Measurements from ENCODE around the gene ANKRD53.

The ANKRD53 gene

DNA sequence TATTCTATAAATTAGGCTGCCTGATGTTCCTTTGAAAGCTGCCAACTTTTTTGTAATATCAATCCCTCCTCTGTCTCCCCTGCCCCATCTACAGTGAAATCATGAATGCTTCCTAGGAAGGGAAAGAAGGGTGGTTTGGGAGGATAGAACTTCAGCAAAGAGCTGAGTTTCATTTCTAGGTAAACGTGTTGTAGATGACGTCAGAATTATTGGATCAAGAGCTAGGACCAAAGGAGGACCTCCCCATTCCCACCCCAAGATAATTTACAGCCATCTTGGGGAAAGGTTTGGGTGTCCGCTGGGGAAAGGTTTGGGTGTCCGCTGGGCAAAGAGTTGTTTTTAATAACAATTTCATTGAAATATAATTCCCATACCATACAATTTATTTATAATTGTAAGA is 11.2 kb upstream of the ANKRD53 start:
- DNase-seq, result no peak

DNA sequence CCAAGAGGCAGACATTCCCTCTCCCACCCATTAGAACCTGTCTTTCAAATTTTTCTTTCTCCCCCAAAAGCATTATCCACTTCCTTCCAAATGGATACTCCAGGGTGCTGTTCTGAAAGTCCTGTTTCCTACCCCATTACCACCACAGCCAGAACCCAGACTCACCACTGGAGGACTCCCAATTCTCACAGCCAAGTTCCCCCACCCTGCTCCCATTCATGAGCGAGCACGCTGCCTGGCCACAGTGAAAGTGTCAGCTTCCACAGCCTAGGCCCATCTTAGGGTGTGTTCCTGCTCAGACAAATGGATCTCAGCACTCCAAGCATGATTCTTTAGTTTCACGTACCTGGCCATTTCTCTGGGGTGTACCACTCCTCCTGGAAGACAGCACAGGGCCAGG is 3.8 kb upstream of the ANKRD53 start:
- no peak for DNase-seq

DNA sequence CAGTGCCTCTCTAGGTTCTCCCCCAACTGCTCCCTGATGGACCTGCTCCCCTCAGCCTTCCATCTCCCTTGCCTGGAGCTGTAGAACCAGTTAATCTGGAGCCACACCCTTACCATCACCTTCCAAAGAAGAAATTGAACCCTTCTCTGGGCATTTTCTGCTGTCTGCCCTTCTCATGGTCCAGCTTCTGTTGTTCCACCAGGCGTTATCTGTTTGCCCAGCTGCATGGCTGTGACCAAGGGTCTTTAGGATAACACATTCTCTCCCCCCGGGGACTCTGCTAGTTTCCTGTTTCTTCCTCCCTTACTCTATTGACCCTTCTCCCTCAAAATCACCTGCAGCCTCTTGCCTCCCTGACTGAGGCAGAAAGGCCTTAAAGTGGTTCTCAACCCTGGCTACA is 3.2 kb upstream of the ANKRD53 start:
- DNase-seq, result no peak

DNA sequence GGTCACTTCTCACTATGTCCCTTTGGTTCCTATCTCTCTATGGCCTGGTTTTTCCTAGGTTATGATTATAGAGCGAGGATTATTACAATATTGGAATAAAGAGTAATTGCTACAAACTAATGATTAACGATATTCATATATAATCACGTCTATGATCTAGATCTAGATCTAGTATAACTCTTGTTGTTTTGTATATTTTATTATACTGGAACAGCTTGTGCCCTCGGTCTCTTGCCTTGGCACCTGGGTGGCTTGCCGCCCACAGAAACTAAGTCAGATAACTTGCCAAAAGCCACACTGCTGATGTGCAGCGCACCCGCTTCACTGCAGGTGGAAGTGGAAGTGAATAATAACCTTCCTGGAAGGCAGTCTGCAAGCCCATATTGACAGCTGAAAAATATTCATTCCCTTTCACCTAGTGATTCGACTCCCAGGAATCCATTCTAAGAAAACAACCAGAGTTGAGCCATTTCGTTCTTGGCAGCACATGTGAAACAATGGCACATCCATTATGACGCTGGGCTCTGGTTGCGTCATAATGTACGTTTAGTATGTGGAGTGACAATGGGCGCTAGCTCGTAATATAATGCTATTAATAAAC is 725 bp upstream of the ANKRD53 start:
- peak; percentile 29 for DNase-seq

DNA sequence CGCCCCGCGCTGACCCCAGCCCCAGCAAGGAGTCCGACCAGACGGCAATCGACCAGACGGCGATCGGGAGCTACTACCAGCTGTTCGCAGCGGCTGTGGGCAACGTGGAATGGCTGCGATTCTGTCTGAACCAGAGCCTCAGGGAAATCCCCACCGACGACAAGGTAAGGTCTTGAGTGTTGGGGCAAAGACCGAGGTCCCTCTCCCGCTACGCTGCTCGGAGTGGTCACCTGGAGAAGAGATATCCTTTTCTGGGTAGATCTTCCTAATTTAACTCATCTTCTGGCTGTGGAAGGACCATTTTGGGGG is 704 bp downstream of the ANKRD53 start:
- no peak for DNase-seq

DNA sequence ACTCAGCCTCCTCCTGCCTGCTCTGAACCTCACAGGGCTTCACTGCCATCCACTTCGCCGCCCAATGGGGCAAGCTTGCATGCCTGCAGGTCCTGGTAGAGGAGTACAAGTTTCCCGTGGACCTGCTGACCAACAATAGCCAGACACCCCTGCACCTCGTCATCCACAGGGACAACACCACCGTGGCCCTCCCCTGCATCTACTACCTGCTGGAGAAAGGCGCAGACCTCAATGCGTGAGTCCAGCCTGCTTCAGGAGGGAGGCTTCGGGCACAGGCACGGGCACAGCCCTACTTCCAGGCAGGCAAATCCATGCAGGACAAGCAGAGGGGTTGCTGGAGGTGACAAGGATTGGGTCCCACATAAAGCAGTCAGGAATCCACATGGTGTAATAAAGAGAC is 1.2 kb downstream of the ANKRD53 start:
- no peak for DNase-seq

DNA sequence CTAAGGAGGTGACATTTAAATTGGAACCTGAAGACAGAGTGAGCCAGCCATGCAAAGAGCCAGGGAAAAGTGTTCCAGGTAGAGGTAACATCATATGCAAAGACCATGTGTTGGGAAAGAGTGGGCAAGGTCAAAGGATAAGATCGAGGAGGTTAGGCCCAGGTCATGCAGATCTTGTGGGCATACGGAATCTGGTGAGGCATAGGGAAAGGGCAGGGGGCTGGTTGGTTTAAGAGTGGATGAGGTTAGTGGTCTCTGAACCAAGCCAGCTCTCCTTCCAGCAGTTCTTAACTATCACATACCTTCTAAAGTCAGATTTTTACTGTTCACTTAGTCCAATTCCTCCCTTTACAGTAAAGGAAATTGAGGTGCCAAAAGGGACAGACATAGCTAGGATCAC is 3.0 kb downstream of the ANKRD53 start:
- DNase-seq, result no peak

DNA sequence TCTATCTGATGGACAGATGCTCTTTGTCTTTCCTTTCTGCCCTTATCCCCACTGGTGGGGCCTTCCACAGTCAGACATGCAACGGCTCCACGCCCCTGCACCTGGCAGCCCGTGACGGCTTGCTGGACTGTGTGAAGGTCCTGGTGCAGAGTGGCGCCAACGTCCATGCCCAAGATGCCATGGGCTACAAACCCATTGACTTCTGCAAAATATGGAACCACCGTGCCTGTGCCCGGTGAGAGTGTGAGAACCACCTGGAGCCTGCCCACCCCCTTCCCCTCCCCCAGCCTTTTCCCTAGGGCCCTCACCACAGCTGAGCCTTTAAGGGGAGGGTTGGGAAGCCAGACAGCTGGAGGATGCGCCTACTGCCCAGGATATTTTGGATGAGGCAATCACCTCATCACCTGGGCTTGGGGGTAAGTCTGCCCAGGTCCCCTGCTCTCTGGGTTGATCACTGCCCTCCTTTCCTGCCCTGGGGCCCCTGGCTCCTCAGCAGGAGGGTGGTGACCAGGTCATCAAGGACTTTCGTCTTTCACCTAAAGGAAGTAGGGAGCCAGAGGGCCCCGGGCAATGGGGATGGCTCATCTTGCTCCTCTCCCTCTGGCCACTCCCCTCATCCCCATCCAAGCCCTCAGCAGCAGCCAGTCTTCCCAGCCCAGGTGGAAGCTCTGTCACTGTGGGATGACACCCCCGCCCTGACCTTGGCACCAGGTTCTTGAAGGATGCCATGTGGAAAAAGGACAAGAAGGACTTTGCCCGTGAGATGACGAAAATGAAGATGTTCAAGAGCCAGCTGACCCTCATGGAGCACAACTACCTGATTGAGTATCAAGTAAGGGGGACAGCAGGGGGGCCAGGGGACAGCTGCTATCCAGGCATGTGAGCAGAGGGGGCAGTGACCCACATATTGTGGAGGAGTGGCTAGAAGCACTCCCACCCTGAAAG is 3.7 kb downstream of the ANKRD53 start:
- DNase-seq, result no peak

DNA sequence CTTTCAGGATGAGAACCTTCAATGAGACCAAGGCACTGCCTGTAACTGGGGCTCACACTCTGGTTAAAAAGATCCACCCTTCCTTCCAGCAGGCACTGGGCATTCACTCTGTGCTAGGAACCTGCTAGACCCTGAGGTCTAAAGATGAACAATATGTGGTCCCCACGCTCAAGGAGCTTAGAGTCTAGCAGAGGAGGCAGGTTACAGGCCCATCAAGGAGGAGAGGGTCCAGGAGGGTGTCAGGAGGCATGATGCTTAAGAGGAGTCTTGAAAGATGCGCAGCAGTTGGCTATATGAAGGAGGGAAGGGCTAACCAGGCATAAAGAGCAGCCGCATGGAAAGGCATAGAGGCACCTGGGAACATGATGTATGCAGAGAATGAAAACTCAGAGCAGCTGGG is 4.5 kb downstream of the ANKRD53 start:
- no peak for DNase-seq

DNA sequence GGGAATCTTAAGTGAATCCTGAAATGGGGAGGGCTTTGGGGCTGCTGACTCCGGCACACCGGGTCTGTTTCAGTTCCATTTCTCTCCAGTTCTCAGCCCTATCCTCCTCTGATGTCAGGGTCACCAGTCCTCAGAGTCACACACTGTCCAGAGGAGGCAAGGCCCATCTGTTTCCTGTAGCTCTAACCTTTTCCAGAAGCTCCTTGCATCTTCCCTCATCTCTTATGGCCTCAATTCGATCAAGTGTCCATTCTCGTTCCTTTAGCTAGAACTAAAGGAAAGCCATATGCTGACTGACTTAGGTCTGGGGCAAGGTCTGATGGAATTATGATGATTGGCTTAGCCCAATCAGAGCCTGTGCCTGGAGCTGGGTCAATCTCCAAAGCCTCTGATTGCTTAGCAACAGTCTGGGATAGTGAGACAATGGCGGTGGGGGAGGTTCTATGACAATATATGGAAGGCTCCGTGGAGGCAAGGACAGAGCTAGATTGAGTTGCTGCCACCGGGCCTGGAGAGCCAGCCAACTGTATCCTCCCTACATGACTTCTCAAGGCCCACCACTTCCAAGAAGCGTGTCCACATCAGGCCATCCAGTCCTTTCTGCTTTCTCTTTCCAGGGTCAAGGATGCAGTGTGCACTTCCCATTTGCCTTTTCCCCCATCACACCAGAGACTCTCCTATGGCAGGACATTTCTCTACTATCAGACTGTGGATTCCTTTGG is 5.2 kb downstream of the ANKRD53 start:
- DNase-seq, result no peak

DNA sequence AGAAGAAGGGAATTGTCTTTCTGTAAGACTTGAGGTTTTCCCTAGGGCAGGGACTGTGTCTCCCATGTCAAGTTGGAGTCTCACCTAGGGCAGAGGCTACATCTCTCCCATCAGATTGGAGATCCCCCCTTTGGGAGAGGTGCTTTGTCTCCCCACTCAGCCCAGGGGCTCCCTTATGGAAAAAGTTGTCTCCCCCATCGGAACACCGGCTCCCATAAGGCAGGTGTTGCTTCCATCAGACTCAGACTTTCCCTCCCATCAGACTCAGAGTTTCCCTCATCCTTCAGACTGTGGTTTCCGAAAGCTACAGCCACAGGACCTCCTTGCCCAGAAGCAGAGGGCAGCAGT is 5.8 kb downstream of the ANKRD53 start:
- no peak for DNase-seq

DNA sequence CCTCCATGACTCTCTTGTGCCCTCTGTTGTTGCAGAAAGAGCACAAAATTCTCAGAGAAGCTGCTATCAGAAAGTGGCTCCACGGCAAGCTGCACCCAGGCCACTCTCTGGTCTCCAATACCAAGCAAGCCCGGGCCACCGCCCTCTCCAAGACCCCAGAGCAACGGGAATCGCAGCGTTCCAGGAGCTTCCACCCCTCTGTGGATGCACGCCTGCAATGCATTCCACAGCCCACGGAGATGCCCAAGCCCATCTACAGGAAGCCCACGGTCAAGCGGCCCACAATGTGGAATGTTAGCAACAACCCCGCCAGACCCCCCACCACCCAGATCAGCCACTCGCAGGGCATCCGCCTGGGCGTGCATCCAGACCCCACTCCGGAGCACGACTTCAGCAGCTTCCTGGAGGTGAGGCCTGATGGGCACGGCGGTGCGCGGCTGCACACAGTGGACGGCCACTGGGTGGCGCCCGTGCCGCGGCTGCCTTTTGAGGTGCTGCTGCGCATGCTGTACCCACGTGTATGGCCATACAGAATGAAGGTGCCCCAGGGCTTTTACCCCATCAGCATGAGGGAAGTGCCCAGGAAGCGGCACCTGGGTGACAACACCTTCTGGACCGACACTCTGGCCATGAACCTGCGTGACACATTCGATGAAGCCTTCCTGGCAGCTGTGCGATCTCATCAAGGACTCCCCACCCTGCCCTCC is 6.3 kb downstream of the ANKRD53 start:
- peak; percentile 77 to 82 for DNase-seq

DNA sequence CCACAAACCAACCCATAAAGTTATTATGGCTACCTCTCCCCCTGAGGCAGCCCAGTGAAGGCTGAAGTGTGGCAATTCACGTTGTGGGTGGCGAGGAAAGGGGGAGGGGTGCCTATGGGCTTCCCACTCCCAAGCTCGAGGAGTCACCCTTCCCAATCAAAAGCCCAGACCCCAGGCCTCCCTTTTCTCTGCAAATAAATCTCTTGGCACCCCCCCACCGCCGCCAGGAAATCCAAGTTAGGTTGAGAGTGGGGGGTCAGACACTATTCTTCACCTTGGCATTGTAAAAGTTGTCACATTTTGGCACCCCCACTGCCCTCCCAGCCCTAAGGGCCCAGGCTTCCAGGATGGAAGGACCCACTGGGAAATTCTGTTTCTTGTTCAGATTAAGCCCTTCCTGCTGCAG is 6.9 kb downstream of the ANKRD53 start:
- no peak for DNase-seq

DNA sequence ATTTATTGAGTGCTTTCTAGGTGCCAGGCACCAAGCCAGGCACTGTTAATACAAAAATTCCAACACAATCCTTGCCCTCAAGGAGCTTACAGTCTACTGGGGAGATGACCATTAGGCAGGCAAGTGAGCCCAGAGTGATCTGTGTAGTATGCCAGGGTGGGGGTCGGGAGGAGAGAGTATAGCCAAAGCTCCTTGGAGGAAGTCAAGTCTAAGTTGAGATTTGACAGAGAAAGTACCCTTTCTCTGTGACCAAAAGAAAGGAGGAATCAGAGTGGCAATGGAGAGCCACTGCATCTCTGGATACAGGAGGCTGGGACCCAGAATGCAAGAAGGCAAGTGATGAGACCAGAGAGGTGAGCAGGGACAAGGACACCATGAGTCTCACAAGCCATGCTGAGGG is 7.5 kb downstream of the ANKRD53 start:
- no peak for DNase-seq

DNA sequence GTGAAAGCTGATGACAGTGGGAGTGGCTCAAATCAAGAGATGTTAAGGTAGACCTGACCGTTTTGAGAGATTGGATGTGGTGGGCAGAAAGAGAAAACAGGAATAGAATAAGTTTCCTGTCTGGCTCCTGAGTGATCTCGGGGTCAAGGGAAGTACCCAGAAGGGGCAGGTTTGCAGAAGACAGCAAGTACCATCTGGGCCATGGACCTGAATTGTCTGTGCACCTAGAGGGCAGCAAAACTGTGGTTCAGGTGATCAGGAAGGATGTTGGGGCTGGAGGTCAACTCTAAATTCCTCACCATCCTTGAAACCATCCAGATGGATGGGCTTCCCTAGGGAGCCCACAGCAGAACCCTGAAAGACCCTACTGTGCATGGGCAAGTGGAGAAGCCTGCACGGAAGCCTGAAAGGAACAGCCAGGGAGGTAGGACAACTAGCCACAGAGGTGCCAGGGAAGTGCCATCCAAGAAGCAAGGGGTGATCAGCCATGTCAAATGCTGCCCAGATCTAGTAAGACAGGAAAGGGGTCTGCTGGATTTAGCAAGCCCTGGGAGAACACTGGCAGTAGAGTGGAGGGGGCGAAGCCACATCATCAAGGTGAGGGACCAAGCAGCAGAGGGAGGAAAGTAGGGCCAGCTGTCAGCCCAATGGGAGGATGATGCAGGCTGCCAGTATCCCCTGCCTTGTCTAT is 8.2 kb downstream of the ANKRD53 start:
- DNase-seq, result no peak

DNA sequence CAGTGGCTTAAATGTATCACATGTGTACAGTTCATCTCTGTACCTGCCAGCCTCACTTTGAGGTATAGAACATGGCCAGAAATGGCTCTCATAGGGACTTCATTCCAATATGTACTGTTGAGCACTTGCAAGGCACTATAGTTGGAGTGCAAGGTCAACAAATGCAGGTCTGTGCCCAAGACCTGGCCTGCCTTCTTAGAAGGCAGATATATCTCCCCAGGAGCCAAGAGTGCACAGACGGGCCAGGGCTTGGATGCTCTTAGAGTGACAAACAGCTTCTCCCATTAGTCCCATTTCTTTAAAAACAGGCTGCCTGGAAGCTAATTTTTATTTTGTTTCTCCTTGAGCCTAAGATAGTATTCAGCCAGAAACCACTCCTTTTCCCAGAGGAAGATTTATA is 9.0 kb downstream of the ANKRD53 start:
- no peak for DNase-seq

DNA sequence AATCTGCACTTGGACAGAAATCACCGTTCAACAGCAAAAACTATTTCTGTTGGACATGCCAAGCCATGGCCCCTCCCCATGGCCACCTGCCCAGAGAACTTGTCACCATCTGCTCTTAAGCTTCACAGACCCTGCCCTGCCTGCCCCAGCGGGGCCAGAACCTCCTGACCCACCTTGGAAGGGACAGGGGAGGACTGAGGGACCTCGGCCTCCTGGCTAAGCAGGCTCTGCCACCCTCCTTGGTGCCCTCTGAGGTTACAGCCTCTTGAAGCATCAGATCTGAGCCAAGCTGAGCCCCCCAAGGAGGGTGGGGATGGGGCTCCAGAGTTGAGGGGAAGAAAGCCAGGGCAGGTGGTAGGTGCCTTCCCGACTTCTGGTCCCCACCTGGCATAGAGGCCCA is 9.7 kb downstream of the ANKRD53 start:
- DNase-seq, result no peak

DNA sequence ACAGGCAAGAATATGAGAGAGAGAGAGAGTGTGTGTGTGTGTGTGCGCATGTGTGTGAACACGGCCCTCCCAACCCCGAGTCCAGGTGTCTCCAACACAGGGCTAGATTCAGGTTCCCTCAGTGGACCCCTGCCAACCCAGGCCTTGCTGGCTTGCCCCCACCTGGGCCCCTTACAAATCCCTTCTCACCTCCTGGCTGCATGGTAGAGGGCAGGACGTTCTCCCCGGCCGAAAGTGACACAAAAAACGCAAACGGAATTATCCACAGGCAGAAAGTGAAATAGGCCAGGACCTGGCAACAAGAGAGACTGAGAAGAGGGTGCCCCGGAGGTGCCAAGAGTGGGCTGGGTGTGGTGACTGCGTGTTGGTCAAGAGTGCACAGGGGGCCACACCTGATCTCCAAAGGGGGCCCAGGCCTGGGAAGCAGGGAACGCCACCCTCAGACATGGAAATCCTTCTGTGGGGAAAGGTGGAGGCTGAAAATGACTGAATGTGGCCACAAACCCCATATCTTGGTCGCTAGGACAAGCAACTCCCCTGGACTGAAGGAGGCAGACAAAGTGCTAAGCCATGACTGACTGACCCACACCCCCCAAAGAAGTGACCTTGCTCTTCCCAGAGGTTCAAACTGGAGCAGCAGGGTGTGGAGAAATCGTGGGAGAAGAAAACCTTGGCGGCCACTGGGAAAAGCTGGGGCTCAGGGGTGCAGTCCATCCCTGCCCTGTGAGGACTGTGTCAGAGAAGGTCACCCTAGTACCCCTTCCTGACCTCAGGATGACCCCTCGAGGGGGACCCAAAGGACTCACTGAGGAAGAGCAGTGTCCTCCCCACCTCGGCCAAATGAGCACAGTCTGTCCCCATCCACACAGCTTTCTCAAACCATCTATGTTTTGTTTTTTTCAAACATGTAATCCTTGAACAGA is 10.6 kb downstream of the ANKRD53 start:
- DNase-seq, result no peak

DNA sequence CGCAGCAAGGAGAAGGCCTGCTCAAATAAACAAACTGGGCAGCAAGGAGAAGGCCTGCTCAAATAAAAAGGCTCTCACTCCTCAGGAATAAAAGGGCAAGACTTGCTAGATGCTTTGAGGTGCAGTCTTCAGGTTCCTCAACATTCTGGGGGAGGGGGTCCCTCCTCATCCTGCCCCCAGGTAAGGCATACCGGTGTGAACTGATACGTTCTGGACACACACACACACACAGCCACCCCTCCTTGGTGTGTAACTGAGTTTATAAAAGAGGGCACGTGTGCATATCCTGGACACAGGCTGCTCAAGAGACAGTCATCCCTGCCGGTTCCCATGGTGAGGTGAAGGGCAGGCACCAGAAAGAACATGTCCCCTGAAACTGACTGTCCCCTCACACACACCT is 11.8 kb downstream of the ANKRD53 start:
- DNase-seq, result no peak

DNA sequence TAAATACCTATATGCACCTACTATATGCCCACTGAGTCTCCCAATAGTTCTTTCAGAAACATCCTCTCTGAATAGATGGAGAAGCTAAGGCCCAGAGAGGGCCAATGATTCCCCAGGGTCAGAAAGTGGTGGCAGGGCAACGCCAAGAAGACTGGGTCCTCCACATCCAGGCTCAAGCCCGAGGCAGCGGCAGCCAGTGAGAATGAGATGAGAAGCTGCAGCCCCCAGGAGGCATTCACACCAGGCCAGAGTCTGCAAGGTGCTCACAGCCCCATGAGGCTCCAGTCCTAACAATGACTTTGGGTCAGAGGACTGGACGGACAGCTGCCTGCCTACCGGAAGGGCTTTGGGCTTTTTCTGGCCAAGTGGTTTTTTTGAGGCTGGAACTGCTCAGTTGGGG is 12.7 kb downstream of the ANKRD53 start:
- no peak for DNase-seq

DNA sequence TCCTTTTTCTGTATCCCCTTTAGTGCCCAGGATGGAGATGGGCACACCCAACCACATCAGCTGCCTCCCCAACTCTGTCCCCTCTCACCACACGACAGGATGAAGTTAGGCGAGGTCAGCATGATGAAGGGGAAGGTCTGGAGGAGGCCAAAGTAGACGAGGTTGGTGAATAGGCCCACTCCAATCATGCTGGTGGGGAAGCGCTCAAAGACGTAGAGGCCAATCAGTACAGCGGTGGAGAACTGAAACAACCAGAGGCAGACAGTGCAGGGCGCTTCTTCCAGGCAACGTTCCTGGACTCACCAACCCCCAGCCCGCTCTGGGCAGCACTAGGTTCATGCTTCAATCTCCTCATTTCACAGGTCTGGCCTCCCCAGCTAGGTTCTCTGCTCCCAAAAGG is 13.3 kb downstream of the ANKRD53 start:
- DNase-seq, result no peak

All from activated CD4-positive, alpha-beta T cell treated with anti-CD3 and anti-CD28 coated beads for 4 hours (primary cell).